Prostate gland (tissue), 2 donors: ENCODE measurements around the gene BICDL1. TPM values are rescaled to one million over a fixed set of nuclear protein-coding genes. Genes with fewer than 3 reads are reported as not detected.
A peak's percentile ranks its signal among the peaks of the same experiment; 100 is the strongest.

Source experiments
- DNase-seq: peaks from one replicate; pipeline ENCODE4 v3.0.0-alpha.2; 2019; ENCODE audit warnings: low spot score
- H3K27ac ChIP-seq, 2 donors: fragments of 200-600 bp; sonication (generic); 2 replicates each; pipeline ENCODE4 v1.5.1; 2017 to 2019
- H3K27me3 ChIP-seq: fragments of 200-600 bp; sonication (generic); replicated peaks from 2 replicates; pipeline ENCODE4 v1.5.1; 2019; ENCODE audit not compliant: insufficient read depth
- H3K36me3 ChIP-seq, 2 donors: fragments of 200-600 bp; sonication (generic); 1 replicate in 1 of 2; 2 replicates in 1 of 2; pipeline versions ENCODE4 v1.5.1 to v1.8.1; 2017 to 2019
- H3K4me1 ChIP-seq: fragments of 200-600 bp; sonication (generic); replicated peaks from 2 replicates; pipeline ENCODE4 v1.5.1; 2019
- H3K4me3 ChIP-seq, 2 donors: fragments of 200-600 bp; sonication (generic); 2 replicates each; pipeline ENCODE4 v1.5.1; 2017 to 2019
- H3K9me3 ChIP-seq: fragments of 200-600 bp; sonication (generic); 2 replicates; pipeline ENCODE4 v1.5.1; 2017
- POLR2A ChIP-seq: fragments of 450-650 bp; IDR thresholded peaks from one replicate; pipeline ENCODE4 v1.6.1; 2016; ENCODE audit warnings: antibody characterized with exemption, mild to moderate bottlenecking
- POLR2AphosphoS5 ChIP-seq: sonication (generic); formaldehyde crosslinking; IDR thresholded peaks from one replicate; pipeline ENCODE4 v1.6.1; 2017; ENCODE audit warnings: antibody characterized with exemption
- WGBS: methylation state at CpG from one replicate; pipeline ENCODE4 v1.1.5; 2018; 5-methylcytosine and 5-hydroxymethylcytosine counted together
- intact Hi-C: fragments of 100-400 bp; cut with DNase I; formaldehyde crosslinking; loops from one replicate; pipeline ENCODE4 v1.14.2; 2022
- total RNA-seq, 2 donors: library from RNA; depleted of rRNA; stranded (reverse); fragments of >200 nt; gene quantifications; one replicate each; pipeline ENCODE4 v1.1.0, GENCODE V29; 2016
- TF ChIP-seq, protein P1 (sequence below), 4 experiments: fragments of 200-600 bp in 2 of 4; fragments of 450-650 bp in 2 of 4; sonication (generic) in 2 of 4; IDR thresholded peaks; 1 replicate in 3 of 4; 2 replicates in 1 of 4; pipeline ENCODE4 v1.5.1; 2016 to 2019; ENCODE audit warnings: antibody characterized with exemption in 4 of 4, mild to moderate bottlenecking in 2 of 4, moderate library complexity in 2 of 4

The BICDL1 gene
- total RNA-seq, 2 donors from 2014 or later: 8.6 to 34.0 TPM

DNA sequence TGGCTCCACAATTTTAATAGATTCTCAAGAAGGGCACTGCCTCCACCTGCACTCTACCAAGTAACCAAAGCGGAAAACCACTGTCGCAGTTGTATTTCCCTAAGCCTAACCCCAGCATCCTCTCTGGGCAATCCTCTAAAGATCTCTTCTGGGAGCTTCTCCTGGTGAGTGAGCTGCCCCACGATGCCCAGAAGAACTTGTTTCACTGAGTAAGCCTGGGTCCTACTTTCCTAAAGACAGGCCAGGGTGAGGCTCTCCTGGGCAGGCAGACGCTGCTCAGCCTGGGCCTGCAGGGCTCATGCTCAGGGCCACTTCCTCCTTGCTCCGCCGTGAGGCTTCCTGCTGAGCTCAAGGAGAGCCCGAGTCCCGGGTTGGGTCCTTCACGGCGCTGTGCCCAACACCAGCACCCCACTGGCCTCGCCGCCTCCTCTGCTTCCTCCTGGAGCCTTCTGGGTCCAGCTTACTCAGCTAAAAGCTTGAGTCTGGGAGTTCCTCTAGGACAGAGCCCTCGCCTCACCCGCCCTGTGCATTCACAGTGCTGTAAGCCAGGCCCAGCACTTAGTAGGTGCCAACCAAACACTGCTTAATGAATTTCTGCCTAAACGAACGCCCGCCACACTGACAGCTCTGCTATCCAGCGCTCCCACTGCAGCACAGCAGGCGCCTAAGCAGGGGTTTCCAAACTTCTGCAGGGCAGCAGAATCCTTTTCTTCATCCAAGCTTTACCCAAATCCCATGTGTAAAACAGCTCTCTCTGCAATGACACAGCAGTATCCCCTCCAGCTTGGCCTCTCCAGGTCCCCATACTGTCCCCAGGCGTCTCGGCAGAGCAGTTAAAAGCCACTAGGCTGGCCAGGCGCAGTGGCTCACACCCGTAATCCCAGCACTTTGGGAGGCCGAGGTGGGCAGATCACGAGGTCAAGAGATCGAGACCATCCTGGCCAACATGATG, 121.8 kb downstream of the BICDL1 start:
- no peaks in the 10 kb centered on the region for H3K36me3 ChIP-seq
- no peaks in the 10 kb centered on the region for H3K9me3 ChIP-seq
- no peak for DNase-seq
- no peak overlapping the region for H3K4me3 ChIP-seq
- H3K27ac ChIP-seq: no peak overlapping the region
- 79% methylated on average over 25 of the region's 26 CpGs for WGBS
- H3K4me1 ChIP-seq: peaks cover 7% of the 10 kb centered on the region
- TF ChIP-seq POLR2A (no peak), POLR2AphosphoS5 (no peak)
- TF ChIP-seq, protein P1, sequence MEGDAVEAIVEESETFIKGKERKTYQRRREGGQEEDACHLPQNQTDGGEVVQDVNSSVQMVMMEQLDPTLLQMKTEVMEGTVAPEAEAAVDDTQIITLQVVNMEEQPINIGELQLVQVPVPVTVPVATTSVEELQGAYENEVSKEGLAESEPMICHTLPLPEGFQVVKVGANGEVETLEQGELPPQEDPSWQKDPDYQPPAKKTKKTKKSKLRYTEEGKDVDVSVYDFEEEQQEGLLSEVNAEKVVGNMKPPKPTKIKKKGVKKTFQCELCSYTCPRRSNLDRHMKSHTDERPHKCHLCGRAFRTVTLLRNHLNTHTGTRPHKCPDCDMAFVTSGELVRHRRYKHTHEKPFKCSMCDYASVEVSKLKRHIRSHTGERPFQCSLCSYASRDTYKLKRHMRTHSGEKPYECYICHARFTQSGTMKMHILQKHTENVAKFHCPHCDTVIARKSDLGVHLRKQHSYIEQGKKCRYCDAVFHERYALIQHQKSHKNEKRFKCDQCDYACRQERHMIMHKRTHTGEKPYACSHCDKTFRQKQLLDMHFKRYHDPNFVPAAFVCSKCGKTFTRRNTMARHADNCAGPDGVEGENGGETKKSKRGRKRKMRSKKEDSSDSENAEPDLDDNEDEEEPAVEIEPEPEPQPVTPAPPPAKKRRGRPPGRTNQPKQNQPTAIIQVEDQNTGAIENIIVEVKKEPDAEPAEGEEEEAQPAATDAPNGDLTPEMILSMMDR (IDR thresholded peaks at IDR 0.05): no peak
- intact Hi-C loops: no loop called here
- no peaks in the 10 kb centered on the region for H3K27me3 ChIP-seq

DNA sequence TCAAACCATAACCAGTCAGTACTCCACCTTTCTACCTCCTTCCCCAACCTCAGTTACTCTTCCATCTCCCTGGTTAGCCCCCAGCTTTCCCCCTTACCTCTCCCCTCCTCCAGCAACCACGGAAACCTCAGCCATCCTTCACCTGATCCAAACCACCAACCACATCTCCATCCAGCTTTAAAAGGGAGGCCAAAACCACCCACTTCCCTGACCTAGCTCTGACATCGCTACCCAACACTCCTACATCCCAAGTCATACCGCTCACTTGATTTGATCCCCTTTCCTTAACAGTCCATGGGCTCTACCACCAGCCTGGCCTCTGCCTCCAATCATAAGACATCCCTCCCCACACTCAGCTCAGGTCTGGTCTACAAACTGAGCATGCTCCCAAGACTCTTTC, 126.0 kb downstream of the BICDL1 start:
- H3K9me3 ChIP-seq: no peaks in the 10 kb centered on the region
- intact Hi-C loops: no loop called here
- H3K27ac ChIP-seq: no peak overlapping the region
- no peak for DNase-seq
- peak overlapping the region in 1 of 2 donors; percentile 95 for H3K4me3 ChIP-seq
- 83% methylated on average over 3 of the region's 3 CpGs for WGBS
- H3K27me3 ChIP-seq: no peaks in the 10 kb centered on the region
- peaks cover 14% of the 10 kb centered on the region for H3K4me1 ChIP-seq
- H3K36me3 ChIP-seq: no peaks in the 10 kb centered on the region
- TF ChIP-seq POLR2A (no peak), POLR2AphosphoS5 (no peak)
- TF ChIP-seq, protein P1 (IDR thresholded peaks at IDR 0.05): no peak

DNA sequence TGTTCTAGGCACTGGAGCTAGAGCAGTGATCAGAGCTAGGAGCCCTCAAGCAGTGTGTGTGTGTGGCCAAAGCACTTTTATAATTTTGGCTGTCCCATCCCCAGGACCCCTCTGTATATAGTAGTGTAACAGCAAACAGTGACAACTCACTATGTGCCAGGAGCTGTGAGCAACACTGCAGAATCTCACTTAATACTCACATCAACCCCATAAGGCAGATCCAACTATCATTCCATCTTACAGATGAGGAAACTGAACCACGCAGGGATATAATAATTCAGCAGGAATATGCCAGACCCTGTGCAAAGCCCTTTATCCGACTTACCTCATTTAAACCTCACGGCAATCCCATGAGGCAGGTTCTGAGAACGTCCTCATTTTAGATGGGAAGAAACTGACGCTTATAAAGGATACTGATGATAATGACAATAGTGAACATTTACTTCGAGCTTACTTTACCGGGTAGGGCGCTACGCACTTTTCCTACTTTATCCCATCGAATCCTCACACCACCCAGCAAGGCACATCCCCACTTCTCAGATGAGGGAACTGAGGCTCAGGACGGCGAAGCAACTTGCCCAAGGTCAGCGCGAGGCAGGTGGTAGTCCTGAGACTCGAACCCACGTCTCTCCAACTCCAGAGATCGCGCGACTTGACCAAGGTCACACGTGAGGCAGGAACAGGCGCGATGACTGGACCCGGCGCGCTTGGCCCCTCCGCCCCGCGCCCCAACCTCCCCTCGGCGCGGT, 126.8 kb downstream of the BICDL1 start:
- WGBS: 32% methylated on average over 14 of the region's 31 CpGs
- intact Hi-C loops: no loop called here
- peaks cover 14% of the 10 kb centered on the region for H3K4me1 ChIP-seq
- no peaks in the 10 kb centered on the region for H3K36me3 ChIP-seq
- H3K4me3 ChIP-seq: peak overlapping the region; percentile 72 to 95
- peak overlapping the region; percentile 44 to 93 for H3K27ac ChIP-seq
- H3K9me3 ChIP-seq: no peaks in the 10 kb centered on the region
- no peak for DNase-seq
- no peaks in the 10 kb centered on the region for H3K27me3 ChIP-seq
- TF ChIP-seq, protein P1 (IDR thresholded peaks at IDR 0.05): no peak
- TF ChIP-seq POLR2A: no peak
- no peak for TF ChIP-seq POLR2AphosphoS5

DNA sequence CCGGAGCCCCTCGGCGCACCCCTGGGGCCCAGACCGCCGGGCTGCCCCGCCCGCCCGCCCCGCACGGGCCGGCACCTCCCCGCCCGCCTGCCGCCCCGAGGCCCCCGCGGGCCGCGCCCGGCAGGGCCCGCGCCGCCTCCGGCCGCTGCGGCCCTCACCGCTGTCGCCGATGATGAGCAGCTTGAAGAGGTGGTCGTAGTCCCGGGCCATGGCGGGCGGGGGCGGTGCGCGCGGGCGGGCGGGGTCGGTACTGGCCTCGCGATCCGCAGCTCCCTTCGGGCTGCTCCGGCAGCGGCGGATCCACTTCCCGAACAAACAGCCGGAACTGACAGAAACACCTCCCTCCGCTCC, 127.4 kb downstream of the BICDL1 start, which contains the start of gene RAB35:
Gene RAB35 (minus strand): TSS at position 313 of the 351 bp plus-strand sequence. CDS start 103 bp downstream, at position 210.
- Histone ChIP-seq H3K4me1 (peaks cover 14% of the 10 kb centered on the region), H3K9me3 (no peaks in the 10 kb centered on the region), H3K27me3 (no peaks in the 10 kb centered on the region), H3K36me3 (no peaks in the 10 kb centered on the region), H3K4me3 (peak within 1 kb of the TSS; percentile 72 to 95), H3K27ac (peak within 1 kb of the TSS; percentile 84 to 93)
- TF ChIP-seq POLR2AphosphoS5 (peak; percentile 62), POLR2A (no peak)
- TF ChIP-seq, protein P1 (IDR thresholded peaks at IDR 0.05): no peak
- 2% methylated on average over 17 of the region's 50 CpGs for WGBS
- DNase-seq: no peak
- intact Hi-C loops: no loop called here
